Inflammatory macrophage treated with lipopolysaccharide for 4 hours (primary cell): ENCODE results near the gene CYTH4.
A peak's percentile ranks its signal among the peaks of the same experiment; 100 is the strongest.

Experiments
- DNase-seq: peaks from one replicate; pipeline ENCODE4 v3.0.0-alpha.2; 2020

The CYTH4 gene

GRCh38 chr22:37273126-37273845 lies 9.0 kb upstream of the CYTH4 start:
- peak; percentile 83 for DNase-seq

- DNase-seq, result no peak
Observed at GRCh38 chr22:37273846-37274225, 8.5 kb upstream of the CYTH4 start.

- peak; percentile 93 for DNase-seq
Observed at GRCh38 chr22:37274380-37274862, 7.9 kb upstream of the CYTH4 start.

- DNase-seq, result no peak
Observed at GRCh38 chr22:37275134-37275533, 7.2 kb upstream of the CYTH4 start.

- no peak for DNase-seq
Observed at GRCh38 chr22:37275622-37276021, 6.7 kb upstream of the CYTH4 start.

GRCh38 chr22:37276776-37277175 lies 5.5 kb upstream of the CYTH4 start:
- peak; percentile 63 for DNase-seq

GRCh38 chr22:37277384-37277783 lies 4.9 kb upstream of the CYTH4 start:
- peak; percentile 28 for DNase-seq

- DNase-seq, result no peak
Observed at GRCh38 chr22:37278261-37278660, 4.0 kb upstream of the CYTH4 start.

- DNase-seq, result peak; percentile 41
Observed at GRCh38 chr22:37279331-37280181, 2.8 kb upstream of the CYTH4 start.

GRCh38 chr22:37280718-37281117 lies 1.6 kb upstream of the CYTH4 start:
- DNase-seq, result no peak

- DNase-seq, result no peak
Observed at GRCh38 chr22:37281195-37281594, 1.1 kb upstream of the CYTH4 start.

GRCh38 chr22:37281646-37282384 lies 493 bp upstream of the CYTH4 start:
- peak; percentile 78 for DNase-seq

- DNase-seq, result peak; percentile 70
Observed at GRCh38 chr22:37283393-37283937, 1.2 kb downstream of the CYTH4 start.

GRCh38 chr22:37284126-37284804 lies 2.0 kb downstream of the CYTH4 start:
- peak; percentile 84 for DNase-seq

- peak; percentile 94 for DNase-seq
Observed at GRCh38 chr22:37284805-37285355, 2.6 kb downstream of the CYTH4 start.

GRCh38 chr22:37285937-37286336 lies 3.6 kb downstream of the CYTH4 start:
- DNase-seq, result no peak

- DNase-seq, result no peak
Observed at GRCh38 chr22:37287550-37287951, 5.2 kb downstream of the CYTH4 start.

GRCh38 chr22:37288521-37288920 lies 6.2 kb downstream of the CYTH4 start:
- DNase-seq, result no peak

GRCh38 chr22:37289156-37289735 lies 6.9 kb downstream of the CYTH4 start:
- no peak for DNase-seq

GRCh38 chr22:37290737-37291136 lies 8.4 kb downstream of the CYTH4 start:
- DNase-seq, result peak; percentile 26

- DNase-seq, result no peak
Observed at GRCh38 chr22:37291559-37292298, 9.4 kb downstream of the CYTH4 start.
